ENCODE data around the gene CYYR1.

DNA sequence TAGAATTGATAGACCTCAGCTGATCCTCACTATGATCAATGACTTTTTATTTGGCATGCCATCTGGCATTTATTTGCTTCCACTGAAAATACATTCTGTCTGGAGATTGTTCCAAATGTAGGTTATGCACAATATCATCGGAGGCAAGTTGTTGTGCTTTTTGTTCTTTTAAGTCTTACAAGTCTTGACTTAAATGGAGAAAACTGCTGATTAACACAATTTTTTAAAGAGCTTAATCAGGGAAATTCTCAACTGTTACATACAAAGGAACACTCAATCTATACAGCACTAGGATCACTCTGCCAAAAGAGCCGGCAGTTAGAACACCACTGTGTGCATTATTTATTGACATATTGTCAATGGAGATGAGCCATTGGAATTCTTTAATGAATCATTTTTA lies 19.2 kb downstream of the CYYR1 start:
- TF ChIP-seq, protein P1, sequence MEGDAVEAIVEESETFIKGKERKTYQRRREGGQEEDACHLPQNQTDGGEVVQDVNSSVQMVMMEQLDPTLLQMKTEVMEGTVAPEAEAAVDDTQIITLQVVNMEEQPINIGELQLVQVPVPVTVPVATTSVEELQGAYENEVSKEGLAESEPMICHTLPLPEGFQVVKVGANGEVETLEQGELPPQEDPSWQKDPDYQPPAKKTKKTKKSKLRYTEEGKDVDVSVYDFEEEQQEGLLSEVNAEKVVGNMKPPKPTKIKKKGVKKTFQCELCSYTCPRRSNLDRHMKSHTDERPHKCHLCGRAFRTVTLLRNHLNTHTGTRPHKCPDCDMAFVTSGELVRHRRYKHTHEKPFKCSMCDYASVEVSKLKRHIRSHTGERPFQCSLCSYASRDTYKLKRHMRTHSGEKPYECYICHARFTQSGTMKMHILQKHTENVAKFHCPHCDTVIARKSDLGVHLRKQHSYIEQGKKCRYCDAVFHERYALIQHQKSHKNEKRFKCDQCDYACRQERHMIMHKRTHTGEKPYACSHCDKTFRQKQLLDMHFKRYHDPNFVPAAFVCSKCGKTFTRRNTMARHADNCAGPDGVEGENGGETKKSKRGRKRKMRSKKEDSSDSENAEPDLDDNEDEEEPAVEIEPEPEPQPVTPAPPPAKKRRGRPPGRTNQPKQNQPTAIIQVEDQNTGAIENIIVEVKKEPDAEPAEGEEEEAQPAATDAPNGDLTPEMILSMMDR (IDR thresholded peaks at IDR 0.05), result no peak
- TF ChIP-seq POLR2A (IDR thresholded peaks at IDR 0.05), result no peak
- no peak for TF ChIP-seq POLR2AphosphoS5 (IDR thresholded peaks at IDR 0.05)

All from suprapubic skin (tissue), 4 donors.